Measurements from ENCODE around the gene SHANK2.

Gene SHANK2

DNA sequence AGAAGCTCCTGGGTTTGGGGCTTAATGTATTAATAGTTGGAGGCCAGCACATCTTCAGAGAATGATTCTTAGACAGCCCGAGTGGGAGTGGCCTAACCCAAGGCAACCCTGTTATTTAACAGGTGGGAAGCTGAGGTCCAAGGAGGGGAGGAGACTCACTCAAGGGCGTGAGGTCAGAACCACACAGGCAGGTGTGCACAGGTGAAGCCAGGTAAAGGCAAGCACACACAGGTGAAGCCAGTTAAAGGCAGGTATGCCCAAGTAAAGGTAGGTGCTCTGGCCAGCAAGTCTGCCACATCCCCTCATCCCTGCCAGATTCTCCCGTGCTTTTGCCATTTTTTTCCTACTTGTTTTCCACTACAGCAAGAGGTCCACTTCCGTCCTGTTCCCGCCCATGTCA lies 2.9 kb upstream of the SHANK2 start:
- no peak for TF ChIP-seq CTCF (IDR thresholded peaks at IDR 0.05; ENCODE audit: control insufficient read depth, extremely low read depth, insufficient read depth)
- H3K4me3 ChIP-seq (ENCODE audit: low read depth, low read length) = no peak overlapping the region
- no peak for DNase-seq (ENCODE audit: low read depth)

DNA sequence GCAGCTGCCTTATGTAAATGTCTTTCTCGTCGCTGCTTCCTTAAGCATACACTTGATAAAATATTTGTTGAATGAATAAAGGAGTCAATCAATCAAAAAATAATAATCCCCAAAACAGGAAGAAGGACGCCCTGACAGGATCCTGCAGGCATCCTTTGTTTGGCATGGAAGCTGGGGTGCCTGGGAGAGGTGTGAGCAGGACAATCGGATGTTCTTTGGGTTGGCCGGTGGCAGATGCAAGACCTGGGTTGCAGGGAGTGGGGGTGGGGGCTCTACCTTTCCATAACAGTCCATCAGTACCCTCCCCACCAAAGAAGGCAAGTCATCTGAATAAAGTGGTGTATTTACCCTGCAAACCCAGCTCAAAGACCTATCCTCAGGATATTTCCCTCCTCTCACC lies 1.4 kb upstream of the SHANK2 start:
- TF ChIP-seq CTCF (IDR thresholded peaks at IDR 0.05; ENCODE audit: control insufficient read depth, extremely low read depth, insufficient read depth) = no peak
- no peak for DNase-seq (ENCODE audit: low read depth)
- no peak overlapping the region for H3K4me3 ChIP-seq (ENCODE audit: low read depth, low read length)

DNA sequence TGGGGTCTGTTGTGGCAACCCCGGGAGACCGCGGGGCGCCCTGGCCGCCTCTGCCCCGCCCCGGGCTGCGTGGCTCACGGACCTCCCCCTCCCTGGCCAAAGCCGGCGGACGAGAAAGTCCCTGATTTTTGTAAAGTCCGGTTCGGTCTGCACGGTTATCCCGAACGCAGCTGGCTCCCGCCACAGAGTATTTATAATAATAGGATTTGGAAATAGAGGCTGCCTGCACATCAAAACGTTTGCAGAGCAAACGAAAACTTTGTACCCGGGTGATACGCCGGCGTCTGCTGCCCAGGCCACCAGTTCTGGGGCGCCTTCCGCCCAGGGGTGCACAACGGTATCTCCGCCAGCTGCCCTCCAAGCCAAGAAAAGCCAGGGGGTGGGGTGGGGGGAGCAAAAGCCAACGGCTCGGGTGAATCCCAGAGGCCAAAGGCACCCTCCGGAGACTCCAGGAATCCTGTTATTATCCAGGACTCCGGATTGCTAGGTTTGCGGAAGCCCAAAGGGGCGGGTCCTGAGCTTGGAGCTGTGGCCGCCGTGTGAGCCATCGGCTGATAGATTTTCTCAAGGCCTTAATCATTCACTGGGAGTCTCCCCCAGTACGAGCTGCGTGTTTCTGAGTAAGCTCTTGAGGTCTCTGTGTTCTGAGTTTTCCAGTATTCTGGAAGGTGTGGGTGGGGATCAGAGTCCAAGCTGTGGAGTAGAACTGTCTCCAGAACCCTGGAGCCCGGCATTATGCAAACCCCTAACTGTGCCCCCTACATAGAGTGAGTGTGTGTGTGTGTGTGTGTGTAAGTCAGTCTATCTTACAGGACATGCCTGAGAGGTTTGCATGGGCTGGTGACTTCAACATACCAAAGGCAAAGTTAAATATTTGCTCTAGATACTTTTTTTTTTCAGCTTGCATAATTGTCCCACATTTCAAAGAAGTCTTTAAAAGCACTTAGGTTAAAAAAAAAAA lies 673 bp upstream of the SHANK2 start:
- no peak for TF ChIP-seq CTCF (IDR thresholded peaks at IDR 0.05; ENCODE audit: control insufficient read depth, extremely low read depth, insufficient read depth)
- DNase-seq (ENCODE audit: low read depth) = no peak
- peak overlapping the region; percentile 90 for H3K4me3 ChIP-seq (ENCODE audit: low read depth, low read length)

GRCh38 chr11:71251761-71252268 lies 562 bp downstream of the SHANK2 start:
- no peak for DNase-seq (ENCODE audit: low read depth)
- peak; percentile 77 for TF ChIP-seq CTCF (IDR thresholded peaks at IDR 0.05; ENCODE audit: control insufficient read depth, extremely low read depth, insufficient read depth)
- H3K4me3 ChIP-seq (ENCODE audit: low read depth, low read length) = peak overlapping the region; percentile 90

DNA sequence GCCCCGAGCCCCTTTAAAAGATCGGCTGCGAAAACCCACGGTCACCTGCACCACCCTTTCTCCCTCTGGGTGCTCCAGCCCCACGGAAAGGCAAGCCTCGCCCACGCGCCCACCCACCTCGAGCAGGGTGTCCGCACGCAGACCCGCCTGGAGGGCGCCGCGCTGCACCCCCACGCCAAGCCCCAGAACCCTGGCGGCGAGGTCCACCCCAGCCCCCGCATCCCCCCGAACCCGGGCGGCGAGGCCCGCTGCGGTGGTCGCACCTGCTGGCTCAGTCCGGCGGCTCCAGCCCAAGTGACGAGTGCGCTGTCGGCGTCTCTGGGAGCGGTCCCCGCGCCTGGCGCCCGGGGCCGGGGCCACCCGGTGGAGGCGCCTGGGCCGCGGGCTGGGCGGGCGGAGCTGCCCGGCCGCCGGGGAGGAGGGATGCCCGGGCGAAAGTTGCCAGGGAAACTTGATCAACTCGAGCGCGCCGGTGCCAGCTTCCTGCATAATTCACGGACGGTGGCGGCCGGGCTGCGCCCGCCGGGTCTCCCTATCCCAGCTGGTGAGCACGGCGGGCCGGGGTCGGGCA lies 1.1 kb downstream of the SHANK2 start:
- no peak for TF ChIP-seq CTCF (IDR thresholded peaks at IDR 0.05; ENCODE audit: control insufficient read depth, extremely low read depth, insufficient read depth)
- no peak for DNase-seq (ENCODE audit: low read depth)
- H3K4me3 ChIP-seq (ENCODE audit: low read depth, low read length) = peak overlapping the region; percentile 90

DNA sequence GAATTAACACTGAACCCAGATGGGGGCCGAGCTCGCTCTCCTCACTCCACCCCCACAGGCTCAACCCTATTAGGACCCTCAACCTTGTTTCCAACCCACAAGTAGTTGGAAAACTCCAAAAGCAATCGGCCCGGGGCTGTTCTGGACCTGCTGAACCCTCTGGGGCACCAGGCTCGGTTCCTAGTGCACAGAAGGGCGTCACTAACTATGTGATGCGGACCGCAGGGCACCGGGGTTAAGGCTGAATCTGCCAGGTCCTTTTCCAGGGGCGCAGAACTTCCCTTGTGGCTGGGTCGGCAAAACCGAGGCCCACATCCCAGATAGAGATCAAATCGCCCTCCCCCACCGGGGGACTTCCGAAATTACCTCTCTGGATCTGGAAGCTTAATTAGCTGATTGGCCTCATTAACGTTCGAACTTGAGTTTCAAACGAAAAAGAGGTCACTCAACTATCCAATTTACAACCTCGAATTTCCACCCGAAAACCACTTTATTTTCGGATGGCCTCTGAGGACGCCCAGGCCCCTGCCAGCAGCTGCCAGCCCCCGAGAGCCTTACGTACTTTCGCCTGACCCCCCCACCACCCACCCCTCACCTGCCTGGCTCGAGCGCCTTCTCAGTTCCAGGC lies 1.7 kb downstream of the SHANK2 start:
- no peak for TF ChIP-seq CTCF (IDR thresholded peaks at IDR 0.05; ENCODE audit: control insufficient read depth, extremely low read depth, insufficient read depth)
- no peak for DNase-seq (ENCODE audit: low read depth)
- H3K4me3 ChIP-seq (ENCODE audit: low read depth, low read length) = peak overlapping the region; percentile 90

All from LNCaP clone FGC (cell line).